Measurements from ENCODE around the gene ART3. TPM values are rescaled to one million over a fixed set of nuclear protein-coding genes. Genes with fewer than 3 reads are reported as not detected.

ART3 gene
- total and polyA plus RNA-seq, 9 of the 15 experiments (the other 6 are each of a cell fraction or from before 2014, with no cell fraction given), result 0.69 to 1.4 (median 1.1) TPM; not detected in 1

DNA sequence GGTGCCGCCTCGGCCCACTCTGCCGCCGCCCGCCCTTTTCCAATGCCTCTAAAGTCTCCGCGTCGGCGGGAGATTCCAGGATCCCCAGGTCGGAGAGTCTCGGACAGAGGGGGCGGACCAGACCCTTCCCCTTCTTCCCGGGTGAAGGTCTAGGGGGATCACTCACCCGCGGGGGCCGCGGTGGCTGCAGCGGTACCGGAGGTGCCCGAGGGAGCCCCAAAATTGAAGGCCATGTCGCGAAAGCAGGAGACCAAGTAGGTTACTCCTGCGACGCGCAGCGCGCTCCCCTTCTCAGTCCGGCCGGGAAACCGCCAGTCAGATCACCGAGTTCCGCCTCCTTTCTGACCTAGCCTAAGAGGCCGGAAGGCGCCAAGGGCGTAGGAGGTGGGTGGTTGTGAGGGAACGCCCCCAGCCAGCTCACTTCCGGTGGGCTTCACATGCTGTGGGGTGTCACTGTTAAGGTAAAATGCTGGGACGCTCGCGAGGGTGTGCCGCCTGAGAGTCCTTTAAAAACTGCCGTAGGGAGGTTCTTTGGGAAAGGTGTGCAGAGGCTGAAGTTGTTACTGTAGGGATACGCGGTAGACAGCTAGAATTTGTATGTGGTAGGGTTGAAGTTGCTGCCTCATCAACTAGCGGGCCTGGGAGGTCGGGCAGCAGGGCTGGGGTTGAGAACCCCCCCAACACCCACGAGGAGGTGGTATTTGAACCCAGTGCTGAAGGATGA lies 73.8 kb downstream of the ART3 start, which contains the start of gene NUP54 (continued):
- TF ChIP-seq ZBTB49 (CRISPR knock-in tag; IDR thresholded peaks at IDR 0.05; ENCODE audit: borderline replicate concordance) (peak; percentile 94), ZBTB17 (CRISPR knock-in tag; IDR thresholded peaks at IDR 0.05) (0 out of 2 replicates have a peak, but pooled peaks have one; percentile 39), KLF1 (tag; IDR thresholded peaks at IDR 0.05) (peak; percentile 94), MYBL2 (IDR thresholded peaks at IDR 0.05; ENCODE audit: low read depth) (no peak), MYBL2 (CRISPR knock-in tag; IDR thresholded peaks at IDR 0.05; ENCODE audit: borderline replicate concordance) (no peak), SRSF3 (IDR thresholded peaks at IDR 0.05; ENCODE audit: insufficient read depth, low read length) (no peak), ZNF3 (CRISPR knock-in tag; IDR thresholded peaks at IDR 0.05) (no peak), CTCFL (IDR thresholded peaks at IDR 0.05; ENCODE audit: borderline replicate concordance, insufficient read depth, low read depth, low read length, poor library complexity, severe bottlenecking) (no peak), ZNF232 (CRISPR knock-in tag; IDR thresholded peaks at IDR 0.05) (peak; percentile 87; the same call in 1 of the 2 replicates), MEIS2 (IDR thresholded peaks at IDR 0.05; ENCODE audit: partially characterized antibody) (no peak), THRAP3 (IDR thresholded peaks at IDR 0.05; ENCODE audit: borderline replicate concordance) (no peak), IFI16 (CRISPR knock-in tag; IDR thresholded peaks at IDR 0.05) (no peak), AFF4 (CRISPR knock-in tag; IDR thresholded peaks at IDR 0.05) (peak; percentile 96), ELF2 (CRISPR knock-in tag; IDR thresholded peaks at IDR 0.05) (peak; percentile 28; the same call in 1 of the 2 replicates), KLF6 (CRISPR knock-in tag; IDR thresholded peaks at IDR 0.05; ENCODE audit: borderline replicate concordance) (peak; percentile 8; the same call in 1 of the 2 replicates), HDGF (IDR thresholded peaks at IDR 0.05) (no peak), GTF2F1 (IDR thresholded peaks at IDR 0.05; ENCODE audit: low read depth, low read length) (0 out of 2 replicates have a peak, but pooled peaks have one; percentile 10)
- TF ChIP-seq, protein P1, sequence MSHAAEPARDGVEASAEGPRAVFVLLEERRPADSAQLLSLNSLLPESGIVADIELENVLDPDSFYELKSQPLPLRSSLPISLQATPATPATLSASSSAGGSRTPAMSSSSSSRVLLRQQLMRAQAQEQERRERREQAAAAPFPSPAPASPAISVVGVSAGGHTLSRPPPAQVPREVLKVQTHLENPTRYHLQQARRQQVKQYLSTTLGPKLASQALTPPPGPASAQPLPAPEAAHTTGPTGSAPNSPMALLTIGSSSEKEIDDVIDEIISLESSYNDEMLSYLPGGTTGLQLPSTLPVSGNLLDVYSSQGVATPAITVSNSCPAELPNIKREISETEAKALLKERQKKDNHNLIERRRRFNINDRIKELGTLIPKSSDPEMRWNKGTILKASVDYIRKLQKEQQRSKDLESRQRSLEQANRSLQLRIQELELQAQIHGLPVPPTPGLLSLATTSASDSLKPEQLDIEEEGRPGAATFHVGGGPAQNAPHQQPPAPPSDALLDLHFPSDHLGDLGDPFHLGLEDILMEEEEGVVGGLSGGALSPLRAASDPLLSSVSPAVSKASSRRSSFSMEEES (CRISPR knock-in tag; IDR thresholded peaks at IDR 0.05), result no peak
